WERI-Rb-1 (cell line): ENCODE measurements around the gene SEC14L3.

Source experiments
- DNase-seq: peaks from one replicate; pipeline ENCODE4 v3.0.0-alpha.2; 2020
- H3K27ac ChIP-seq: fragments of 250-450 bp; sonication (Bioruptor Pico); 2 replicates; pipeline ENCODE4 v1.5.1; 2020; ENCODE audit warnings: mild to moderate bottlenecking, moderate library complexity
- H3K27me3 ChIP-seq: fragments of 250-450 bp; sonication (Bioruptor Pico); 2 replicates; pipeline ENCODE4 v1.5.1; 2021; ENCODE audit warnings: mild to moderate bottlenecking, low read depth, moderate library complexity; ENCODE audit not compliant: insufficient read depth, severe bottlenecking
- H3K36me3 ChIP-seq: fragments of 250-450 bp; sonication (Bioruptor Pico); 2 replicates; pipeline ENCODE4 v1.5.1; 2020; ENCODE audit warnings: mild to moderate bottlenecking, moderate library complexity
- H3K4me3 ChIP-seq: 2 replicates; pipeline ENCODE4 v1.5.1; 2011; ENCODE audit warnings: low read depth, mild to moderate bottlenecking, control low read depth, low read length
- H3K9me3 ChIP-seq: fragments of 250-450 bp; sonication (Bioruptor Pico); 2 replicates; pipeline ENCODE4 v1.5.1; 2021; ENCODE audit warnings: mild to moderate bottlenecking, moderate library complexity; ENCODE audit not compliant: severe bottlenecking
- CTCF ChIP-seq: IDR thresholded peaks from 2 replicates; pipeline ENCODE4 v1.5.1; 2011; ENCODE audit warnings: low read depth, mild to moderate bottlenecking, control low read depth, inconsistent platforms, low read length

Gene SEC14L3

DNA sequence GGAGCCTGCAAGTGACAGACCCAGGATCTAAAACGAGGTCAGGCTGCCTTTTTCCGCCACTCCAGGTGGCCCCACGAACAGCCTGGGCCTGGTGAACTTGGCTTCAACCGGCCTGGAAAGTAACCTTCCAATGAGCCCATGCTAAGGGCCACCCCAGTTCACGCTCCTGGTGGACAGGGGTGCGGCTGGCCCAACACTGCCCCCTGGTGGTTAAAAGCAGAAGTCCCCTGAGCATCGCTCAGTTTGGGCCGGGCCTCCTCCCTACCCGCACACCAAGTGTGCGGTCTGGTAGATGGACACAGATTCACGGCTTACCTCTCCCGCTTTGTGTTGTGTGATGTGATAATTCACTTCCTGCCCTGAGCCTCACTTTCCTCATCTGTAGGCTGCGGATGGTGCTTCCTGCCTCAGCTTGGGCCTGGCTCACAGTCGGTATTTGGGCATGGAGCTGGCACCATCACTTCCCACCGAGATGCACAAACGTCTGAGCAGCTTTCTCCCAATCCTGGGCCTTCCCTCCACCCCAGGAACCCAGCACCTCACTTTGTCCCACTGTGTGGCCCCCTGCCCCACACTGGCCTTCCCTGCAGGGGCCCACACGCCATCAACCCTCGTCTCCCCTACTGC is 13.7 kb upstream of the SEC14L3 start:
- Histone ChIP-seq H3K9me3 (no peaks in the 10 kb centered on the region), H3K27ac (no peak overlapping the region), H3K27me3 (no peaks in the 10 kb centered on the region), H3K4me3 (no peak overlapping the region), H3K36me3 (no peaks in the 10 kb centered on the region)
- peak; percentile 97 for TF ChIP-seq CTCF
- peak; percentile 66 for DNase-seq

DNA sequence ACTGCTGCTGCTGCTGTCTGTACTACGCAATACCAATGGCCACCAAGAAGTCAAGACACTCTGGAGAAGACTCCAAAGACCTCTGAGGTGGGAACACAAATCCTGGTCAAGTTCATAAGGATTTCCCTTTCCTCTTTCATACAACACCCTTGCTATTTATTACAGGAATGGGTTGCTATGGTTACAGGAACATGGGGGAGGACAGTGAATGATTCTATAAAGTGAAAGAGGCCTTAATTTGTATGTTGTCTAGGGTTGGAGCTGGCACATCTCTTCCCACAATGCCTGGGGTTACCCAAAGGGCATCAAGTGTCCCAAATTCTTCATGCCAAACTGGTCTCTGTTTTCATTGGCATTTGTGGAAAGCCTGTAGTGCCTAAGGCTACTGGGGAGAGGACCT is 11.4 kb upstream of the SEC14L3 start:
- no peak overlapping the region for H3K27ac ChIP-seq
- TF ChIP-seq CTCF: no peak
- no peak for DNase-seq

DNA sequence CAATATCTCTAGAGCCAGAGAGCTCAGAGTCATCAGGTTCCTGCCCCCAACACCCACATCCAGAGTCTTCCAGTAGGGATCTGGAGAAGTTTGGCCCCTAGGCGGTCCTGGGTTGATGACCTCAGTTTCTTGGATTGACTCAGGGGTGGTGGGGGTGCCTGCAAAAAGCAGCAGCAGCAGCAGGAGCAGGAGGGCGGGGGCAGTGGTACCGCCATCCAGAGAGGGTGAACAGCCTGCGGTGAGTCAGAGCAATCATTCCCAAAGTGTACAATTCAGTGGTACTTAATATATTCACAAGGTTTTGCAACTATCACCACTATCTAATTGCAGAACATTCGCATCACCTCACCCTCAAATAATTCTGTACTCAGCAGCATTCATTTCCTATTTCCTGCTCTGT is 9.9 kb upstream of the SEC14L3 start:
- no peak for TF ChIP-seq CTCF
- Histone ChIP-seq H3K27me3 (no peaks in the 10 kb centered on the region), H3K36me3 (no peaks in the 10 kb centered on the region), H3K9me3 (no peaks in the 10 kb centered on the region), H3K27ac (no peak overlapping the region), H3K4me3 (no peak overlapping the region)
- DNase-seq: no peak

More for the DNA sequence above, 11.4 kb upstream of the SEC14L3 start:
- Histone ChIP-seq H3K36me3 (no peaks in the 10 kb centered on the region), H3K27me3 (no peaks in the 10 kb centered on the region), H3K4me3 (no peak overlapping the region), H3K9me3 (no peaks in the 10 kb centered on the region)

GRCh38 chr22:30479981-30480380 is 8.2 kb upstream of the SEC14L3 start:
- Histone ChIP-seq H3K9me3 (no peaks in the 10 kb centered on the region), H3K36me3 (no peaks in the 10 kb centered on the region), H3K4me3 (no peak overlapping the region), H3K27me3 (no peaks in the 10 kb centered on the region), H3K27ac (no peak overlapping the region)
- TF ChIP-seq CTCF: no peak
- DNase-seq: no peak

GRCh38 chr22:30474683-30475424 is 3.0 kb upstream of the SEC14L3 start:
- Histone ChIP-seq H3K36me3 (no peaks in the 10 kb centered on the region), H3K27me3 (no peaks in the 10 kb centered on the region), H3K27ac (no peak overlapping the region), H3K4me3 (no peak overlapping the region), H3K9me3 (no peaks in the 10 kb centered on the region)
- no peak for TF ChIP-seq CTCF
- DNase-seq: no peak
